Esophagus muscularis mucosa (tissue), 4 donors: ENCODE results near the gene SLC2A6. TPM values are rescaled to one million over a fixed set of nuclear protein-coding genes. Genes with fewer than 3 reads are reported as not detected.
"Not testable (repeated sequence)": the region's sequence is repeated elsewhere in the genome, so short reads cannot be mapped to it uniquely, and the experiment has no call there.

Experiments used
- DNase-seq: peaks from one replicate; pipeline ENCODE4 v3.0.0-alpha.2; 2017; ENCODE audit errors: extremely low spot score
- H3K27ac ChIP-seq, 4 donors: fragments of 200-600 bp; sonication (generic); replicated peaks in 1 of 4; 1 replicate in 3 of 4; 2 replicates in 1 of 4; pipeline ENCODE4 v1.5.1; 2016 to 2019; ENCODE audit warnings: mild to moderate bottlenecking in 1 of 4
- H3K27me3 ChIP-seq, 4 donors: fragments of 200-600 bp; sonication (generic); one replicate each; pipeline versions ENCODE4 v1.5.1 to v1.6.0; 2016 to 2019
- H3K36me3 ChIP-seq, 4 donors: fragments of 200-600 bp; sonication (generic); one replicate each; pipeline ENCODE4 v1.5.1; 2016 to 2019
- H3K4me1 ChIP-seq, 4 donors: fragments of 200-600 bp; sonication (generic); one replicate each; pipeline ENCODE4 v1.5.1; 2016 to 2019
- H3K4me3 ChIP-seq, 4 donors: fragments of 200-600 bp; sonication (generic); 1 replicate in 2 of 4; 2 replicates in 2 of 4; pipeline ENCODE4 v1.5.1; 2016 to 2019; ENCODE audit warnings: mild to moderate bottlenecking in 4 of 4, moderate library complexity in 1 of 4
- H3K9me3 ChIP-seq, 4 donors: fragments of 200-600 bp; sonication (generic); 1 replicate in 3 of 4; 2 replicates in 1 of 4; pipeline ENCODE4 v1.5.1; 2016 to 2019
- CTCF ChIP-seq, 3 experiments: fragments of 200-600 bp in 2 of 3; fragments of 450-650 bp in 1 of 3; sonication (generic) in 2 of 3; IDR thresholded peaks; one replicate each; pipeline ENCODE4 v1.5.1; 2017 to 2019; ENCODE audit warnings: antibody characterized with exemption in 3 of 3, mild to moderate bottlenecking in 2 of 3, moderate library complexity in 1 of 3
- EP300 ChIP-seq: sonication (generic); formaldehyde crosslinking; IDR thresholded peaks from one replicate; pipeline ENCODE4 v1.6.1; 2017; ENCODE audit warnings: antibody characterized with exemption
- POLR2A ChIP-seq: fragments of 450-650 bp; IDR thresholded peaks from one replicate; pipeline ENCODE4 v1.6.1; 2017; ENCODE audit warnings: antibody characterized with exemption, moderate library complexity, mild to moderate bottlenecking, low read depth
- POLR2AphosphoS5 ChIP-seq, 2 donors: sonication (generic); formaldehyde crosslinking; IDR thresholded peaks; one replicate each; pipeline ENCODE4 v1.6.1; 2017; ENCODE audit warnings: antibody characterized with exemption in 2 of 2
- WGBS: methylation state at CpG from one replicate; pipeline ENCODE4 v1.1.5; 2018; 5-methylcytosine and 5-hydroxymethylcytosine counted together
- intact Hi-C: fragments of 100-400 bp; cut with DNase I; formaldehyde crosslinking; loops from one replicate; pipeline ENCODE4 v1.15.1; 2023
- total RNA-seq, 4 donors: library from RNA; depleted of rRNA; stranded (reverse); fragments of >200 nt; gene quantifications; one replicate each; pipeline versions ENCODE4 v1.1.0 to v1.2.1, GENCODE V29; 2016

SLC2A6 gene
- total RNA-seq, 4 donors from 2014 or later = 2.9 to 8.6 (median 5.9) TPM

- H3K27me3 ChIP-seq = no peaks in the 10 kb centered on the region
- H3K4me3 ChIP-seq = no peak overlapping the region
- 90% methylated on average over 5 of the region's 7 CpGs for WGBS
- no peak for TF ChIP-seq CTCF (IDR thresholded peaks at IDR 0.05)
- no peak for TF ChIP-seq POLR2AphosphoS5 (IDR thresholded peaks at IDR 0.05)
- no peak for TF ChIP-seq EP300
- TF ChIP-seq POLR2A = no peak
- no peaks in the 10 kb centered on the region for H3K4me1 ChIP-seq
- H3K27ac ChIP-seq = no peak overlapping the region
- peaks cover 0 to 5% (median 0%) of the 10 kb centered on the region in 4 donors for H3K36me3 ChIP-seq
- no peak for DNase-seq
- intact Hi-C loops = no loop called here
- no peaks in the 10 kb centered on the region for H3K9me3 ChIP-seq
These were observed 26.3 kb downstream of the SLC2A6 start for GRCh38 chr9:133452562-133452961.

GRCh38 chr9:133451865-133452264, 27.0 kb downstream of the SLC2A6 start:
- H3K4me3 ChIP-seq, H3K36me3 ChIP-seq, H3K27me3 ChIP-seq, DNase-seq, H3K27ac ChIP-seq, H3K4me1 ChIP-seq, H3K9me3 ChIP-seq, intact Hi-C loops: not testable (repeated sequence)
- WGBS = 99% methylated on average over 5 of the region's 5 CpGs

- no peaks in the 10 kb centered on the region for H3K27me3 ChIP-seq
- H3K27ac ChIP-seq = no peak overlapping the region
- WGBS = 96% methylated on average over 9 of the region's 12 CpGs
- no peaks in the 10 kb centered on the region for H3K9me3 ChIP-seq
- H3K4me3 ChIP-seq = no peak overlapping the region
- no peaks in the 10 kb centered on the region for H3K4me1 ChIP-seq
- no peak for DNase-seq
- TF ChIP-seq POLR2A = no peak
- TF ChIP-seq CTCF (IDR thresholded peaks at IDR 0.05) = no peak
- TF ChIP-seq EP300 = no peak
- TF ChIP-seq POLR2AphosphoS5 (IDR thresholded peaks at IDR 0.05) = no peak
- H3K36me3 ChIP-seq = no peaks in the 10 kb centered on the region
- intact Hi-C loops = no loop called here
These were observed 29.1 kb downstream of the SLC2A6 start for GRCh38 chr9:133449760-133450159.

- H3K4me3 ChIP-seq = no peak overlapping the region
- H3K27ac ChIP-seq = no peak overlapping the region
- no peak for TF ChIP-seq POLR2A
- TF ChIP-seq EP300 = no peak
- TF ChIP-seq CTCF (IDR thresholded peaks at IDR 0.05) = no peak
- no peak for TF ChIP-seq POLR2AphosphoS5 (IDR thresholded peaks at IDR 0.05)
- no peak for DNase-seq
- WGBS = 79% methylated on average over 7 of the region's 13 CpGs
- no peaks in the 10 kb centered on the region for H3K27me3 ChIP-seq
- H3K4me1 ChIP-seq = no peaks in the 10 kb centered on the region
- intact Hi-C loops = no loop called here
- H3K9me3 ChIP-seq = no peaks in the 10 kb centered on the region
- no peaks in the 10 kb centered on the region for H3K36me3 ChIP-seq
These were observed 30.4 kb downstream of the SLC2A6 start for GRCh38 chr9:133448487-133448972.

- intact Hi-C loops = no loop called here
- H3K4me1 ChIP-seq = no peaks in the 10 kb centered on the region
- 83% methylated on average over 11 of the region's 23 CpGs for WGBS
- no peaks in the 10 kb centered on the region for H3K27me3 ChIP-seq
- TF ChIP-seq POLR2AphosphoS5 (IDR thresholded peaks at IDR 0.05) (no peak), EP300 (no peak), POLR2A (no peak), CTCF (IDR thresholded peaks at IDR 0.05) (no peak)
- no peaks in the 10 kb centered on the region for H3K9me3 ChIP-seq
- H3K36me3 ChIP-seq = no peaks in the 10 kb centered on the region
- no peak for DNase-seq
- H3K27ac ChIP-seq = no peak overlapping the region
- no peak overlapping the region for H3K4me3 ChIP-seq
These were observed 33.5 kb downstream of the SLC2A6 start for GRCh38 chr9:133445293-133445969.
